Lung (tissue), 12 donors: ENCODE data around the gene PFDN5. TPM values are rescaled to one million over a fixed set of nuclear protein-coding genes. Genes with fewer than 3 reads are reported as not detected.
A peak's percentile ranks its signal among the peaks of the same experiment; 100 is the strongest.

Source experiments
- ATAC-seq: fragments of 200-7000 bp; cut with Tn5 transposase; one replicate; pipeline ENCODE4 v1.9.1; 2020; ENCODE audit warnings: moderate number of reproducible peaks; ENCODE audit not compliant: insufficient read depth, low FRiP score
- DNase-seq, 3 donors: peaks; one replicate each; pipeline ENCODE4 v3.0.0-alpha.2; 2013 to 2017
- H3K27ac ChIP-seq, 2 donors: one replicate each; pipeline ENCODE4 v1.5.1; 2013; ENCODE audit warnings: mild to moderate bottlenecking in 2 of 2, moderate library complexity in 2 of 2, control low read depth in 1 of 2, inconsistent platforms in 1 of 2, low read depth in 1 of 2, low read length in 1 of 2
- H3K27me3 ChIP-seq, 3 donors: one replicate each; pipeline ENCODE4 v1.5.1; 2013; ENCODE audit warnings: low read length in 2 of 3; ENCODE audit not compliant: control insufficient read depth in 3 of 3, insufficient read depth in 3 of 3
- H3K36me3 ChIP-seq, 4 donors: one replicate each; pipeline ENCODE4 v1.5.1; 2013; ENCODE audit warnings: low read length in 4 of 4, mild to moderate bottlenecking in 1 of 4, moderate library complexity in 1 of 4; ENCODE audit not compliant: control insufficient read depth in 4 of 4, insufficient read depth in 4 of 4
- H3K4me1 ChIP-seq, 5 donors: one replicate each; pipeline ENCODE4 v1.5.1; 2013; ENCODE audit warnings: low read length in 5 of 5, mild to moderate bottlenecking in 2 of 5, moderate library complexity in 1 of 5; ENCODE audit not compliant: control insufficient read depth in 5 of 5, insufficient read depth in 5 of 5
- H3K4me3 ChIP-seq: one replicate; pipeline ENCODE4 v1.5.1; 2013; ENCODE audit warnings: mild to moderate bottlenecking, control low read depth, moderate library complexity
- H3K9ac ChIP-seq, 2 donors: one replicate each; pipeline ENCODE4 v1.5.1; 2013; ENCODE audit warnings: low read length in 2 of 2, control low read depth in 1 of 2; ENCODE audit not compliant: insufficient read depth in 1 of 2
- H3K9me3 ChIP-seq, 4 donors: one replicate each; pipeline ENCODE4 v1.5.1; 2013; ENCODE audit warnings: low read length in 3 of 4, mild to moderate bottlenecking in 1 of 4, moderate library complexity in 1 of 4; ENCODE audit not compliant: control insufficient read depth in 4 of 4, insufficient read depth in 3 of 4
- CTCF ChIP-seq: IDR thresholded peaks from 2 replicates; pipeline ENCODE4 v1.5.1; 2012; ENCODE audit warnings: mild to moderate bottlenecking; ENCODE audit errors: control extremely low read depth, extremely low read depth
- WGBS, 2 donors: extraction: QIAGEN DNeasy Blood & Tissue Kit; methylation state at CpG; one replicate each; pipeline ENCODE4 v1.1.7; 2013; 5-methylcytosine and 5-hydroxymethylcytosine counted together
- polyA plus RNA-seq, 2 donors: library from polyadenylated mRNA; stranded (reverse); fragments of 200-250 nt; gene quantifications; one replicate each; pipeline ENCODE4 v1.2.1, GENCODE V29; 2013
- total RNA-seq, 2 donors: library from RNA; depleted of rRNA in 1 of 2; stranded (reverse); fragments of >200 nt in 1 of 2; gene quantifications; one replicate each; pipeline ENCODE4 v1.2.1, GENCODE V29; 2014 to 2021
- donor health status: control.
- donor health status: control.
- donor health status: Bipolar disorder and iron deficiency.
- donor health status: healthy.
- donor health status: DM: yes; HTN: yes; CAD: no.

PFDN5 gene
- total and polyA plus RNA-seq, 4 donors: 351 to 1,722 (median 505) TPM

- Histone ChIP-seq H3K9me3 (no peaks in the 10 kb centered on the region), H3K4me3 (no peak overlapping the region), H3K27me3 (no peaks in the 10 kb centered on the region), H3K4me1 (peaks cover 0 to 24% (median 3%) of the 10 kb centered on the region in 5 donors), H3K36me3 (peaks cover 0 to 3% (median 0%) of the 10 kb centered on the region in 4 donors), H3K9ac (no peak overlapping the region), H3K27ac (no peak overlapping the region)
- 87 to 92% methylated on average over 2 of the region's 2 CpGs for WGBS, 2 donors
- TF ChIP-seq CTCF: no peak
- ATAC-seq (no peak), DNase-seq (no peak)
Measured at GRCh38 chr12:53265783-53266182, 29.6 kb upstream of the PFDN5 start.

GRCh38 chr12:53267306-53267998, 27.9 kb upstream of the PFDN5 start:
- H3K27ac ChIP-seq: no peak overlapping the region
- peaks cover 0 to 3% (median 0%) of the 10 kb centered on the region in 4 donors for H3K36me3 ChIP-seq
- DNase-seq: no peak
- no peak overlapping the region for H3K4me3 ChIP-seq
- peak; percentile 24 for ATAC-seq
- H3K9me3 ChIP-seq: no peaks in the 10 kb centered on the region
- no peaks in the 10 kb centered on the region for H3K27me3 ChIP-seq
- 33 to 35% methylated on average over 18 of the region's 18 CpGs for WGBS, 2 donors
- H3K4me1 ChIP-seq: peaks cover 0 to 24% (median 3%) of the 10 kb centered on the region in 5 donors
- TF ChIP-seq CTCF: no peak
- peak overlapping the region in 1 of 2 donors; percentile 82 for H3K9ac ChIP-seq

DNA sequence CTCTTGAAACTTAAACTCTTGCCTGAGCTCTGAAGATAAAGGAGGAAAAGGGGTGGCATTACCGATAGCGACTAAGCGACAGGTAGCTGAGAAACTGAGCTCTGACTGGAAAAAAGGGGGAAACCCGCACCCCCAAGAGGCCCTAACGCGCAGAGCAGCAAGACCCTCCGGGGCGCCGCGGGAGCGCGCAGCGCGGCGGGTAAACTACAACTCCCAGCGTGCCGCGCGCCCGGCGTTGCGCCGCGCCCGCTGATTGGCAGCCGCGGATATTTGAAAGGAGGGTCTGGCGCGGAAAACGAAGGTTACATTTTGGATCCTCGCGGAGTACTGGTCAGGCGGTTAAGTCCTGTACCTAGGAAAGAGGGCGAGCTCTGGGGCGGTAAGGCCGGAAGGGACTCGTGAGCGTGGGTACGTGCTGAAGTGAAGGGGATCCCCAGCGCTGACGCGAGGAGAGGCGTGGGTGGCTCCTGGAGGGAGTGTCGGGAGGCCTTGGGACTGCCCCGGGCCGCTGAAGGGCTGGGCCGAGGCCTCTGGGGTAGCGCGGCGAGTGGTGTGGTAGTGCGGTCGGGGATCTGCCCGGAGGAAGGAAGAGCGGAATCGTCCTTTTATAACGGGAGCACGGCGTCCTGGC, 27.2 kb upstream of the PFDN5 start, which contains the start of gene ESPL1:
Gene ESPL1, plus strand, starts transcription at position 301 of the 631 bp plus-strand sequence. CDS start 468 bp downstream, outside the sequence.
- H3K9me3 ChIP-seq: no peaks in the 10 kb centered on the region
- peak; percentile 91 for ATAC-seq
- peaks cover 0 to 24% (median 3%) of the 10 kb centered on the region in 5 donors for H3K4me1 ChIP-seq
- peaks cover 0 to 3% (median 0%) of the 10 kb centered on the region in 4 donors for H3K36me3 ChIP-seq
- WGBS, 2 donors: 0% methylated on average over 51 to 58 of the region's 58 CpGs
- peak; percentile 89 to 93 (median 90) for DNase-seq
- H3K27ac ChIP-seq: no peak within 1 kb of the TSS
- H3K4me3 ChIP-seq: peak within 1 kb of the TSS; percentile 69
- H3K27me3 ChIP-seq: no peaks in the 10 kb centered on the region
- TF ChIP-seq CTCF: peak; percentile 2
- H3K9ac ChIP-seq: peak within 1 kb of the TSS; percentile 33 to 82
